ENCODE data around the gene VENTX.

VENTX gene

GRCh38 chr10:133246236-133246626 is 8.6 kb downstream of the VENTX start:
- no peak for TF ChIP-seq CTCF (IDR thresholded peaks at IDR 0.05; ENCODE audit: low read depth, low read length)
- H3K4me3 ChIP-seq (ENCODE audit: low read depth, low read length), result no peak overlapping the region

- no peak overlapping the region for H3K4me3 ChIP-seq (ENCODE audit: low read depth, low read length)
- TF ChIP-seq CTCF (IDR thresholded peaks at IDR 0.05; ENCODE audit: low read depth, low read length), result no peak
Measured at GRCh38 chr10:133247681-133248333, 10.2 kb downstream of the VENTX start.

- TF ChIP-seq CTCF (IDR thresholded peaks at IDR 0.05; ENCODE audit: low read depth, low read length), result no peak
Measured at GRCh38 chr10:133248334-133248715, 10.7 kb downstream of the VENTX start.

GRCh38 chr10:133249094-133249780 is 11.6 kb downstream of the VENTX start:
- no peak for TF ChIP-seq CTCF (IDR thresholded peaks at IDR 0.05; ENCODE audit: low read depth, low read length)
- H3K4me3 ChIP-seq (ENCODE audit: low read depth, low read length), result no peak overlapping the region

More at GRCh38 chr10:133248334-133248715, 10.7 kb downstream of the VENTX start:
- H3K4me3 ChIP-seq (ENCODE audit: low read depth, low read length), result no peak overlapping the region

GRCh38 chr10:133249975-133250754 is 12.5 kb downstream of the VENTX start:
- no peak overlapping the region for H3K4me3 ChIP-seq (ENCODE audit: low read depth, low read length)
- TF ChIP-seq CTCF (IDR thresholded peaks at IDR 0.05; ENCODE audit: low read depth, low read length), result no peak

GRCh38 chr10:133251388-133252222 is 13.9 kb downstream of the VENTX start:
- no peak for TF ChIP-seq CTCF (IDR thresholded peaks at IDR 0.05; ENCODE audit: low read depth, low read length)

More at GRCh38 chr10:133251388-133252222, 13.9 kb downstream of the VENTX start:
- no peak overlapping the region for H3K4me3 ChIP-seq (ENCODE audit: low read depth, low read length)

Measured in WI38 (cell line).